Activated CD4-positive, alpha-beta T cell treated with anti-CD3 and anti-CD28 coated beads, Interleukin-2, amount 50 U/mL, for 4 hours (primary cell): ENCODE data around the gene TTC19.
"Not testable (repeated sequence)": the region's sequence is repeated elsewhere in the genome, so short reads cannot be mapped to it uniquely, and the experiment has no call there.

ENCODE experiments used
- DNase-seq, 2 experiments: peaks; one replicate each; pipeline ENCODE4 v3.0.0-alpha.2; 2020

TTC19 gene

DNA sequence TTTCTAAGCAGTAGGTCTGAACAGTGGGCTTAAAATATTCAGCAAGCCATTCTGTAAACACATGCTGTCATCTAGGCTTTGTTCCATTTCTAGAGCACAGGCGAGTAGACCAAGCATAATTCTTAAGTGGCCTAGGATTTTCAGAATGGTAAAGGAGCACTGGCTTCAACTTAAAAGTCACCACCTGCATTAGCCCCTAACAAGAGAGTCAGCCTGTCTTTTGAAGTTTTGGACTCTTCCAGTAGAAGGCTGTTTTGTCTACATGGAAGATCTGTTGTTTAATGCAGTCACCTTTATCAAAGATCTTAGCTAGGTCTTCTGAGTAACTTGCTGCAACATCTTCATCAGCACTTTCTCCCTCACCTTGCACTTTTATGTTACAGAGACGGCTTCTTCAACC is 36.6 kb downstream of the TTC19 start:
- DNase-seq, result no peak

DNA sequence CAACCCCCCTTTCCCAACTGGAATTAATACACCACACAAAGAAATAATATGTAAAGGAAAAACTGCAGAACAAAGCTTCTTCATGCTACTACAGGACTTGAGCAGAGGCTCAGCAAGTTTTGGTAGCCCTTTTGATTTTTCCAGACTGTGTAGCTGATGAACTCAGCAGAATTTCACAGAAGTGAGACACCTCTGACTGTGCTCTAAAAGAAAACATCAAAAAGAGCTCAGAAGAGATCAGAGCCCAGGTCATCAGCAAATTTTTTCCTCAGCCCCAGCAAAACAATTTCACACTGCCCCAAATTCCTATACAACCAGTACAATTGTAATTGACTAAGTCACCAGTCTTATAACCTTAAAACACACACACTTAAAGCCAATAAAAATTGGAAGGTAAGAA is 38.0 kb downstream of the TTC19 start:
- no peak for DNase-seq

DNA sequence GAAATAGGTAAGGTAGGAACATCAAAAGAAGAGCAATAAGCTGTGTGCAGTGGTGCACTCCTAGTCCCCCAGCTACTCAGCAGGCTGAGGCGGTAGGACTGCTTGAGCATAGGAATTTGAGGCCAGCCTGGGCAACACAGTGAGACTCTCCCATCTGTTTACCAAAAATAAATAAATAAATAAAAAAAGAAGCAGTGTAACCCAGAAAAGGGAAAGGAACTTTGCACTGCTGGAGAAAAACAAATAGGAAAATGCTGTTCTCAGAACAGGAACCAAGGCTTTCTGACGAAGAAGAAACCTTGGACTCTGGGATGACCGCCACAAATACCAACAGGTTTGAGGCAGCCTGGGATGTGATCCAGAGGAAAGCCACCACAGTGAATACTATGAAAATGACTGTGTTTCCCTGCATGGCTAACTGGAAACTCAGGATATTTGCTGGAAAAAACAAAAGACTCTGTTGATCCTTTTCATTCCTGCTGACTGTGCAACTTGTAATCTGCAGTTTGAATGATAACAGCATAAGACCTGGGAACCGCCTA is 41.2 kb downstream of the TTC19 start:
- DNase-seq, result no peak

DNA sequence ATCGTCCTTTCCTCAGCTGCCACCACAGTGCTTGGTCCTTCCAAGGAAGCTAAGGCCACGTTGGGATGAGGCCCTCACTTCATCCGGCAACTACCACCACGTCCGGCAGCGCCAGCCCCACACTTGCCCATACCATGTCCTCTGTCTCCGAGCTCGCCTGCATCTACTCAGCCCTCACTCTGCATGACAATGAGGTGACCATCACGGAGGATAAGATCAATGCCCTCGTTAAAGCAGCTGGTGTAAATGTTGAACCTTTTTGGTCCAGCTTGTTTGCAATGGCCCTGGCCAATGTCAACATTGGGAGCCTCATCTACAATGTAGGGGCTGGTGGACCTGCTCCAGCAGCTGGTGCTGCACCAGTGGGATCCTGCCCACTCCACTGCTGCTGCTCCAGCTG is 44.9 kb downstream of the TTC19 start:
- no peak for DNase-seq

DNA sequence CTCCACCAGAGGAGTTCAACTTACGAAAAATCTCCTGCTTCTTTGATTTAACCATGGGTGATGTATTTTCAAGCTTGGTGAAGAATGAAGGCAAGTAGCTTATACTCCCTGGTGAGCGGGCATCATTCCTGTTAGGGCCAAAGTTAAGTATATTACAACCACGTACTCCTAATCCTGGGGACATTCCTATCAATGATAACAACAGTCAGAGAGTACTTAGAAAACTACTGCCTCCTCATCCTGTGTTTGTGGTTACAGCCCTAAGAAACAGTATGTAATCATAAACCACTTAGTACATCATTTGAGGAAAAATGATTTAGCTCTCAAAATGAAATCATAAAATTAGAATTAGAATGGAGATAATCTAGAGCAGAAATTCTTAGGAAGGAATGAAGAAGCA is 47.3 kb downstream of the TTC19 start:
- no peak for DNase-seq

DNA sequence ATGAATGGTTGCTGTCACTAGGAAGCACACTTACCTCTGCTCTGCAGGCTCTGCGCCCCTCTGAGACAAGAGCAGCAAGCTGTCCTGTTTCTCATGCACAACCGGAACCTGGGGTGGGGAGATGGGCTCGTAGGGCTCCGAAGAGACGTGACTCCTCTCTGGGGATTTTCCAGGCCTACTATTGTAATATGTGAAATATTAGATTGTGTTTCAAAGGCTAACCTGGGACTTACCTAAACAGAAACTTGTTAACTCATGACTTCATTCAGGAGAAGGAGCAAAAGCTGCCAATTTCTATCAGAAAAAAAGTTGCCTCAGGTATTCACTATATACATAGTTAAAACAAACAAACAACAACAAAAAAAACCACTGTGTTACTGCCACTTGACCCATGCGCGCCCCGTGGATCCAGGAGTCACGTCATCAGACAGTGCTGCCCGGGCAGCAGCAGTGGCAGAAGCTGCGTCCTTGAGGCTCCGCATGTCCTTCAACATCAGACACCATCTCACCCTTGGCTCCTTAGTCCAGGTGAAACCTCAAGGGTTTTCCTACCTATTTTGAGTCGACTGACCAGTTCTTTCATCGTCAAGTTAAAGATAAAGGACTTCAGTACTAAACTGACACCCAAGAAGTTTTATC is 49.3 kb downstream of the TTC19 start:
- DNase-seq, result no peak

DNA sequence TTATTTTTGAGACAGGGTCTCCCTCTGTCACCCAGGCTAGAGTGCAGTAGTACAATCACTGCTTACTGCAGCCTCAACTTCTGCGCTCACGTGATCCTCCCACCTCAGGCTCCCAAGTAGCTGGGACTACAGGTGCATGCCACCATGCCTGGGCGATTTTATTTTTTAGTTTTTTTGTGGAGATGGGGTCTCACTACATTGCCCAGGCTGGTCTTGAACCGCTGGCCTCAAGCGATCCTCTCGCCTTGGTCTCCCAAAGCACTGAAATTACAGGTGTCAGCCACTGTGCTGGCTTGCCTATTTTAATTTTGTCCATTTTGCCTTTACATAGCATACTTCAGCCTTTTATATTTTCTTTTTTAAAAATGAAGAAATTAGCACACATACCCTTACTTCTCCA is 51.2 kb downstream of the TTC19 start:
- DNase-seq, result no peak

DNA sequence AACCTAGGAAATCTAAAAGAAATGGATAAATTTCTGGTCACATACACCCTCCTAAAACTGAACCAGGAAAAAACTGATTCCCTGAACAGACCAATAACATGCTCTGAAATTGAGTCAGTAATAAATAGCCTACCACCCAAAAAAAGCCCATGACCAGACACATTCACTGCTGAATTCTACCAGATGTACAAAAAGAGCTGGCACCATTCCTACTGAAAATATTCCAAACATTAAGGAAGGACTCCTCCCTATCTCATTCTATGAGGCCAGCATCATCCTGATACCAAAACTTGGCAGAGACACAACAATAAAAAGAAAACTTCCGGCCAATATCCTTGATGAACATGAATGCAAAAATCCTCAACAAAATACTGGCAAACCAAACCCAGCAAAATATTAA is 52.9 kb downstream of the TTC19 start:
- no peak for DNase-seq

DNA sequence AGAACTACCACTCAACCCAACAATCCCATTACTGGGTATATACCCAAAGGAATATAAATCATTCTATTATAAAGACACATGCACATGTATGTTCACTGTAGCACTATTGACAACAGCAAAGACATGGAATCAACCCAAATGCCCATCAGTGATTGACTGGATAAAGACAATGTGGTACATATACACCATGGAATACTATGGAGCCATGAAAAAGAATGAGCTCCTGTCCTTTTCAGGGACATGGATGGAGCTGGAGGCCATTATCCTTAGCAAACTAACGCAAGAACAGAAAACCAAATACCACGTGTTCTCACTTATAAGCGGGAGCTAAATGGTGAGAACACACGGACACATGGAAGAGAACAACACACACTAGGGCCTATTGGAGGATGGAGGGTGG is 55.5 kb downstream of the TTC19 start:
- not testable (repeated sequence) for DNase-seq

DNA sequence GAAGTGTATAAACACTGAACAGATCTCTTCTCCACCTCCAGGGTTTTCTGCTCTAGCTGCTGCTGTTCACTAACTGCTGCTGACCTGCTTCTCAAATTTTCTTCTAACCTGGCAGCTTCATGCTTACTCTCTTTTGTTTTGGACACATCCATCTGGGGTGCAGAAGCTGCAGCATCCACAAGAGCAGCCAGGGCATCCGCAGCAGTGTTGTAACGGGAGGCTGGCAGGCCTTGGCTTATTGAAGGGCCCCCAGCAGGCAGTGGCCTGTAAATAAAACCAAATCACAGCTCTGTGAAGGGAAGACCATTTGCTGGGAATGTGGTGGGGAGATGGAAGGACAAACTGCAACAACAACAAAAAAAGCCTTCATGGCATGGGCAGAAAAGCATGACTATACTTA is 62.0 kb downstream of the TTC19 start:
- no peak for DNase-seq

DNA sequence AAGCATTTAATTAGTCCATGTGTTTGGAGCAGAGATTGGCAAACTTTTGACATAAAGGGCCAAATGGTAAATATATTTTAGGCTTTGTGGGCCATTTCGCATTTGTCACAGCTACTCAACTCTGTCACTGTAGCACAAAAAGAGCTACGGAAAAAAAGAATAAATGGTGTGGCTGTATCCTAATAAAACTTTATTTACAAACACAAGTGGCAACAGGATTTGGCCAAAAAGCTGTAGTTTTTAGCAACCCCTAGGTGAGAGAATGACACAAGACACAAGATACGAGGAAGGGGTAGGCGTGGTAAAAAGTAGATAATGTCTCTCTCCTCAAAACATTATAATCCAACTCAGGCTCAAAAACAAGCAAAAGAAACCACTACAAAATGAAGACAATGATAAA is 66.5 kb downstream of the TTC19 start:
- no peak for DNase-seq

DNA sequence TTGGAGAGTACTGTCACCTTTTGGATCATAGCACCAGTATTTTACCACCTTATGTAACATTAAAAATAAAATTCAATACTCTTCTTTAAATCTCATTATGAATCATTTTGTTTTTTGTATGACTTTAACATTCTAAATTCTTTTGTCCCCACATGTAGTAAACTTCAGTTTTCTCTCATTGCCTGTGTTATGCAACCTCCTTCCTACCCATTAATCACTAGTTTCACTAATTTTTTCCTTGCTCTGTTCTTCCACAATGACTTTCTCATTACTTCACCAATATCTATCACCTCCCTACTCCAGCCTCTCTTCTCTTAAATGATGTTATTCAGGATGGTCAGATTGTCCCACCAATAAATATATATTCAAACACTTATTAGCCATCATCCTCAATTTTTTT is 68.7 kb downstream of the TTC19 start:
- no peak for DNase-seq

DNA sequence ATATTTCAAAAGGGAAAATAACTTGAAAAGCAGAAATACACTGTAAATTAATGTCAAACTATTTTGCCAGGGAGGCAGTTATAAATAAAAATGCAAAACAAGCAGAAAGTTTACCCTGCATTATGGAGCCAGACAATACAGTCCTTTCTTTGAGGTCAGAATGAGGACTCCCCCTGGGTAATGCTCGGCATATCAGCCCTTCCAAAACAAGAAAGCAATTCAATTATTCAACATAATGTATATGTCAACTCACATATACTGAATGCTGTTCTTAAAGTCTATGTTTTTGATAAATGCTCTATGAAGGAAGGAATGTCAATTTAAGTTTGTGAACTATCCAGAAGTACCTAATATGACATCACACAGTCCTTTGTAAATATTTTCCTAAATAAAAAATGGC is 72.4 kb downstream of the TTC19 start:
- no peak for DNase-seq

DNA sequence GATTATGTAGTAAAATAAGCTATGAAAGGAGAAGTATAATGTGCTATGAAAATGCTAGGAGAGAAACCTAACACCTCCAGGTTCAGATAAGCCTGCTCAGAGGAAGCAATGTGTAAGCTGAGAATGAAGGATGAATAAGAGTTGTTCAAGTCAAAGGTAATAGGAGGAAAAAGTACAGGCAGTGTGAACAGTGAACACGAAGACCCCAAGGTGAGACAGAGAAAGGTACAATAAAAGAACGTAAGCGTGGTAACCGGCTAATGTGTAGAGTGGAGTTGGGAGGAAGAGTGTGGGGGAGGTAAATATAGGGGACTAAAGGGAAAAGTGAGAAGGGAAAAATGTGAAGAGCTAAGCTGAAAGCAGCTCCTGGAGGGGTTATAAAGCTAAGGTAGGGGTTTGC is 74.2 kb downstream of the TTC19 start:
- no peak for DNase-seq

DNA sequence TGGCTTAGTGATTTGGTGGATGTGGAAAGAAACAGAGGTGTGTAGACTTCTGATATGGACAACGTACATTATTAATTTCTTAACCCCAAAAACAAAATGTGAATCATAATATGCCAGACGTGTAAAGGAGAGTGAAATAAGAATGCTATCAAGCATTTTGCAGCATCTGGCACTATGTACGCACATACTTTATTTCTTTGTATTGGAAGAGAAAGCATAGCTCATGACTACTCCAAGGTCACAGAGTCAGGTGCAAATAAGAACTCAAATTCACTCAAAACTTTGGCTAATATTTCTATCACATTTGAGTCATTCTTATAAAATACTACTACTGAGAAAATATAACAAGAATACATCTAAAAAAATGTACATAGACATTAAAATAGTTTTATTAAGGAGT is 74.8 kb downstream of the TTC19 start:
- DNase-seq, result no peak

DNA sequence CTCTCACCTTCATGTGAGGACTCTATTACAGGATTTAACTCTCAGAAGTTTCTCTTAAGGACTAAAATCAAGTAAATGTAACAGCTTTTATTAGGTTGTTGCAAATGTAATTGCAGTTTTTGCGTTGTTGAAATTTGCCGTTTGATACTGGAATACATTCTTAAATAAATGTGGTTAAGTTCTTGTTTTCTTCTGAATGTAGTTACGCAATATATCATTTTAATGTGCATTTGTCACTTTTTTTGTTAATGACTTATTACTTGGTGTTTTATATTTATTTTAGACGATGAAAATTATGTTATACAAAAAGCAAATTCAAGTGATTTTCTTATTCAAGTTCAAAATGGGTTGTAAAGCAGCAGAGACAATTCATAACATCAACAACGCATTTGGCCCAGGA is 76.3 kb downstream of the TTC19 start:
- DNase-seq, result no peak
